ENCODE measurements around the gene SIRT3.

SIRT3 gene

GRCh38 chr11:255176-255575, 19.0 kb upstream of the SIRT3 start:
- Histone ChIP-seq H3K27ac (ENCODE audit: poor library complexity, severe bottlenecking) (no peak overlapping the region), H3K27me3 (ENCODE audit: insufficient read depth, poor library complexity, severe bottlenecking) (no peaks in the 10 kb centered on the region), H3K36me3 (ENCODE audit: low read depth) (peaks cover 22% of the 10 kb centered on the region), H3K9me3 (ENCODE audit: severe bottlenecking) (no peaks in the 10 kb centered on the region), H3K4me1 (ENCODE audit: insufficient read depth, poor library complexity, severe bottlenecking) (no peaks in the 10 kb centered on the region), H3K4me3 (ENCODE audit: severe bottlenecking) (no peak overlapping the region)
- no peak for ATAC-seq (ENCODE audit: low read depth)
- TF ChIP-seq, protein P1, sequence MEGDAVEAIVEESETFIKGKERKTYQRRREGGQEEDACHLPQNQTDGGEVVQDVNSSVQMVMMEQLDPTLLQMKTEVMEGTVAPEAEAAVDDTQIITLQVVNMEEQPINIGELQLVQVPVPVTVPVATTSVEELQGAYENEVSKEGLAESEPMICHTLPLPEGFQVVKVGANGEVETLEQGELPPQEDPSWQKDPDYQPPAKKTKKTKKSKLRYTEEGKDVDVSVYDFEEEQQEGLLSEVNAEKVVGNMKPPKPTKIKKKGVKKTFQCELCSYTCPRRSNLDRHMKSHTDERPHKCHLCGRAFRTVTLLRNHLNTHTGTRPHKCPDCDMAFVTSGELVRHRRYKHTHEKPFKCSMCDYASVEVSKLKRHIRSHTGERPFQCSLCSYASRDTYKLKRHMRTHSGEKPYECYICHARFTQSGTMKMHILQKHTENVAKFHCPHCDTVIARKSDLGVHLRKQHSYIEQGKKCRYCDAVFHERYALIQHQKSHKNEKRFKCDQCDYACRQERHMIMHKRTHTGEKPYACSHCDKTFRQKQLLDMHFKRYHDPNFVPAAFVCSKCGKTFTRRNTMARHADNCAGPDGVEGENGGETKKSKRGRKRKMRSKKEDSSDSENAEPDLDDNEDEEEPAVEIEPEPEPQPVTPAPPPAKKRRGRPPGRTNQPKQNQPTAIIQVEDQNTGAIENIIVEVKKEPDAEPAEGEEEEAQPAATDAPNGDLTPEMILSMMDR (IDR thresholded peaks at IDR 0.05; ENCODE audit: poor library complexity, severe bottlenecking): no peak
- DNase-seq (ENCODE audit: low spot score): no peak

GRCh38 chr11:253886-254270, 17.7 kb upstream of the SIRT3 start:
- Histone ChIP-seq H3K9me3 (ENCODE audit: severe bottlenecking) (no peaks in the 10 kb centered on the region), H3K4me1 (ENCODE audit: insufficient read depth, poor library complexity, severe bottlenecking) (no peaks in the 10 kb centered on the region), H3K36me3 (ENCODE audit: low read depth) (peaks cover 31% of the 10 kb centered on the region), H3K4me3 (ENCODE audit: severe bottlenecking) (no peak overlapping the region), H3K27me3 (ENCODE audit: insufficient read depth, poor library complexity, severe bottlenecking) (no peaks in the 10 kb centered on the region), H3K27ac (ENCODE audit: poor library complexity, severe bottlenecking) (no peak overlapping the region)
- TF ChIP-seq, protein P1 (IDR thresholded peaks at IDR 0.05; ENCODE audit: poor library complexity, severe bottlenecking): no peak
- ATAC-seq (ENCODE audit: low read depth) (no peak), DNase-seq (ENCODE audit: low spot score) (no peak)

DNA sequence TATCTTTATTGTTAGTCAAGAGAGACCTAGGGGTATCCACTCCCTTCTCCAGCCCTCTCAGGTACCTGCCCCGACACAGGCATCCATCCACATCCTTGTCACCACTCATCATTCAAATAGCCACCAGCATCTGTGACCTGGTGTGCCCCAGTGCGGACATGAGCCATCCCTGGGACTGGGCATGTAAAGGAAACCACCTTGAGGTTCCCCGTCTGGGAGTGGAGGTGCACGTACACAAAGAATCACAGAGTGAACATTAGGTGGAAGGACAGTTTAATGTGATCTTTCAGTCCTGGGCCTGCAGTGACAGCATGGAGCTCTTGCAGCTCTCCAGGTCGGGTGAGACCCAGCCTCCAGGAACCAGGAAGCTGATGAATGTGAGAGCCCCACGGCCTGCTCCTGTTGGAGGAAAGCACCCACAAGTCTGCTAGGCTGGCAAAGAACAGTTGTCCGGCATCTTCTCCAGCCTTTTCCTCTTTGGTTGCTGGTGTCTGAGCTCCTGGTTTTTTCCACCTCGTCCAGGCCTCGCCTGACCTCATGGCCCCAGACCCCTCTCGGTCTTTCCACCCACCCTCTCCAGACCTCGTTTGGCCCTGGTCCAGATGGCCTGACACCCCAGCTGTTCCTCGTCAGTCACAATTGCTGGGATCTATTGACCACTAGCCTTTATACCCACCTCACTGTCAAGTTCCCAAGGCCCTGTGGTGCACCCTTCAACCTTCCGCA, 17.2 kb upstream of the SIRT3 start:
- H3K36me3 ChIP-seq (ENCODE audit: low read depth): peaks cover 36% of the 10 kb centered on the region

DNA sequence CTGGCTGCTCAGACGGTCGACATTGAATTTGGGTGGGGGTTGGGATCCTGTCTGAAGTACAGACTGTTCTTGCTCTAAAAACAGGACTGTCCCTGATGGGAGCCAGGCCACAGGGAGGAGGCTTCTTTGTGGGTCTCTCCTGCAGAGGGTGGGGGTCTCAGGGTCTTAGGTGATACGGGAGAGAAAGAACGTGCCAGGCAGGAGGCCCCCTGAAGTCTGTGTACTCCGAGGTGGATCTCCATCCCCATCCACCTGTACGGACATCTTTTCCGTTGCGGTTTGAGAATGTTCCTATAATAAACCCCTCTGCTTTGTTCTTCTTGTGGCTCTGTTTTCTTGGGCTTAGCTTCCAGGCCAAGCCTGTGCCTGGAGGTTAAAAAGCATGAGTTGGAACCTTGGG, 16.5 kb upstream of the SIRT3 start:
- TF ChIP-seq, protein P1 (IDR thresholded peaks at IDR 0.05; ENCODE audit: poor library complexity, severe bottlenecking): no peak
- Histone ChIP-seq H3K27me3 (ENCODE audit: insufficient read depth, poor library complexity, severe bottlenecking) (no peaks in the 10 kb centered on the region), H3K4me3 (ENCODE audit: severe bottlenecking) (no peak overlapping the region), H3K36me3 (ENCODE audit: low read depth) (peaks cover 43% of the 10 kb centered on the region), H3K9me3 (ENCODE audit: severe bottlenecking) (no peaks in the 10 kb centered on the region), H3K27ac (ENCODE audit: poor library complexity, severe bottlenecking) (no peak overlapping the region), H3K4me1 (ENCODE audit: insufficient read depth, poor library complexity, severe bottlenecking) (no peaks in the 10 kb centered on the region)
- DNase-seq (ENCODE audit: low spot score) (no peak), ATAC-seq (ENCODE audit: low read depth) (no peak)

More for the DNA sequence above, 17.2 kb upstream of the SIRT3 start:
- Histone ChIP-seq H3K4me1 (ENCODE audit: insufficient read depth, poor library complexity, severe bottlenecking) (no peaks in the 10 kb centered on the region), H3K4me3 (ENCODE audit: severe bottlenecking) (no peak overlapping the region), H3K27ac (ENCODE audit: poor library complexity, severe bottlenecking) (no peak overlapping the region), H3K9me3 (ENCODE audit: severe bottlenecking) (no peaks in the 10 kb centered on the region), H3K27me3 (ENCODE audit: insufficient read depth, poor library complexity, severe bottlenecking) (no peaks in the 10 kb centered on the region)
- TF ChIP-seq, protein P1 (IDR thresholded peaks at IDR 0.05; ENCODE audit: poor library complexity, severe bottlenecking): no peak
- DNase-seq (ENCODE audit: low spot score): no peak
- ATAC-seq (ENCODE audit: low read depth): 0 out of 3 replicates have a peak, but pooled peaks have one; percentile 29

GRCh38 chr11:251550-251949, 15.4 kb upstream of the SIRT3 start:
- no peak for DNase-seq (ENCODE audit: low spot score)
- peaks cover 54% of the 10 kb centered on the region for H3K36me3 ChIP-seq (ENCODE audit: low read depth)

More at GRCh38 chr11:251550-251949, 15.4 kb upstream of the SIRT3 start:
- Histone ChIP-seq H3K27me3 (ENCODE audit: insufficient read depth, poor library complexity, severe bottlenecking) (no peaks in the 10 kb centered on the region), H3K27ac (ENCODE audit: poor library complexity, severe bottlenecking) (no peak overlapping the region), H3K9me3 (ENCODE audit: severe bottlenecking) (no peaks in the 10 kb centered on the region), H3K4me1 (ENCODE audit: insufficient read depth, poor library complexity, severe bottlenecking) (no peaks in the 10 kb centered on the region), H3K4me3 (ENCODE audit: severe bottlenecking) (no peak overlapping the region)
- no peak for ATAC-seq (ENCODE audit: low read depth)
- TF ChIP-seq, protein P1 (IDR thresholded peaks at IDR 0.05; ENCODE audit: poor library complexity, severe bottlenecking): no peak
